Kidney (tissue), 14 donors: ENCODE measurements around the gene ETDC. TPM values are rescaled to one million over a fixed set of nuclear protein-coding genes. Genes with fewer than 3 reads are reported as not detected.

Source experiments
- DNase-seq, 5 donors: peaks; one replicate each; pipeline ENCODE4 v3.0.0-alpha.2; 2013 to 2020
- FAIRE-seq: peaks from 2 replicates; lab custom pipeline; 2012; peaks lifted over from hg19 to GRCh38; lab: Jason Lieb, UNC
- H3K27ac ChIP-seq, 2 donors: one replicate each; pipeline ENCODE4 v1.7.0; 2013; ENCODE audit warnings: low read depth in 2 of 2, low read length in 2 of 2, inconsistent platforms in 1 of 2
- H3K27me3 ChIP-seq: one replicate; pipeline ENCODE4 v1.7.1; 2013; ENCODE audit warnings: low read length, inconsistent platforms; ENCODE audit not compliant: control insufficient read depth, insufficient read depth
- H3K36me3 ChIP-seq, 3 donors: one replicate each; pipeline versions ENCODE4 v1.7.0 to v1.7.1; 2013; ENCODE audit warnings: low read length in 3 of 3, control low read depth in 1 of 3, inconsistent platforms in 1 of 3; ENCODE audit not compliant: insufficient read depth in 3 of 3, control insufficient read depth in 2 of 3
- H3K4me1 ChIP-seq, 3 donors: one replicate each; pipeline versions ENCODE4 v1.7.0 to v1.7.1; 2013; ENCODE audit warnings: low read length in 3 of 3, inconsistent platforms in 1 of 3, low read depth in 1 of 3; ENCODE audit not compliant: control insufficient read depth in 2 of 3, insufficient read depth in 2 of 3
- H3K4me3 ChIP-seq, 3 donors: one replicate each; pipeline versions ENCODE4 v1.7.0 to v1.8.1; 2013; ENCODE audit warnings: low read length in 3 of 3, control low read depth in 1 of 3, inconsistent platforms in 1 of 3
- H3K9ac ChIP-seq, 3 donors: one replicate each; pipeline versions ENCODE4 v1.7.0 to v1.7.1; 2013; ENCODE audit warnings: low read length in 3 of 3, control low read depth in 1 of 3, inconsistent platforms in 1 of 3
- H3K9me3 ChIP-seq, 3 donors: one replicate each; pipeline versions ENCODE4 v1.7.0 to v1.7.1; 2013; ENCODE audit warnings: low read length in 3 of 3, control low read depth in 1 of 3, inconsistent platforms in 1 of 3; ENCODE audit not compliant: control insufficient read depth in 2 of 3, insufficient read depth in 1 of 3
- CTCF ChIP-seq: IDR thresholded peaks from 3 replicates; pipeline ENCODE4 v1.5.1; 2012; ENCODE audit warnings: mild to moderate bottlenecking, moderate library complexity, borderline replicate concordance; ENCODE audit not compliant: insufficient read depth; ENCODE audit errors: extremely low read depth
- intact Hi-C: fragments of 100-400 bp; cut with DNase I; formaldehyde crosslinking; loops from one replicate; pipeline ENCODE4 v1.11.1; 2022
- polyA plus RNA-seq: library from polyadenylated mRNA; stranded (reverse); fragments of 350-450 nt; fragmentation: Illumina TruSeq; extraction: RNeasy Lipid Tissue Mini Kit (QIAGEN cat#74804); gene quantifications from one replicate; pipeline ENCODE4 v1.2.3, GENCODE V29; 2014; ENCODE audit warnings: low read depth, low replicate concordance; ENCODE audit not compliant: insufficient read depth
- total RNA-seq: library from RNA; stranded (reverse); fragmentation: NEBNext Ultra II Directional; extraction: Animal tissue kit (Norgen Biotek cat#: 25700); gene quantifications from one replicate; pipeline ENCODE4 v1.2.1, GENCODE V29; 2021
- donor health status: control.
- donor health status: control.
- donor health status: control.
- donor health status: control.
- donor health status: control.
- donor health status: DM: yes; HTN: yes; CAD: no.
- donor health status: Normal renal cell carcinoma (clear cell type).

The ETDC gene
- total and polyA plus RNA-seq, 2 donors from 2014 or later: not detected

- no peak for TF ChIP-seq CTCF
- no peak for FAIRE-seq
- Histone ChIP-seq H3K9me3 (no peaks in the 10 kb centered on the region), H3K27ac (no peak overlapping the region), H3K36me3 (no peaks in the 10 kb centered on the region), H3K9ac (no peak overlapping the region), H3K27me3 (no peaks in the 10 kb centered on the region), H3K4me3 (no peak overlapping the region), H3K4me1 (no peaks in the 10 kb centered on the region)
- intact Hi-C loops: no loop called here
- peak in 2 of 5 donors; percentile 59 to 70 for DNase-seq
Observed at GRCh38 chrX:135330706-135331105, 21.4 kb downstream of the ETDC start.

GRCh38 chrX:135331525-135331924 lies 22.2 kb downstream of the ETDC start:
- Histone ChIP-seq H3K4me3 (no peak overlapping the region), H3K4me1 (no peaks in the 10 kb centered on the region), H3K9ac (no peak overlapping the region), H3K27me3 (no peaks in the 10 kb centered on the region), H3K27ac (no peak overlapping the region), H3K36me3 (peaks cover 0 to 3% (median 0%) of the 10 kb centered on the region in 3 donors), H3K9me3 (no peaks in the 10 kb centered on the region)
- intact Hi-C loops: no loop called here
- TF ChIP-seq CTCF: no peak
- DNase-seq: no peak
- FAIRE-seq: no peak

- no peaks in the 10 kb centered on the region for H3K27me3 ChIP-seq
- intact Hi-C loops: no loop called here
- FAIRE-seq (no peak), DNase-seq (no peak)
- no peak overlapping the region for H3K27ac ChIP-seq
- H3K4me3 ChIP-seq: peak overlapping the region in 2 of 3 donors; percentile 87 to 90
- no peak for TF ChIP-seq CTCF
- peaks cover 0 to 2% (median 0%) of the 10 kb centered on the region in 3 donors for H3K36me3 ChIP-seq
- peaks cover 0 to 19% (median 0%) of the 10 kb centered on the region in 3 donors for H3K4me1 ChIP-seq
- H3K9me3 ChIP-seq: no peaks in the 10 kb centered on the region
- no peak overlapping the region for H3K9ac ChIP-seq
Observed at GRCh38 chrX:135340831-135341230, 31.6 kb downstream of the ETDC start.

DNA sequence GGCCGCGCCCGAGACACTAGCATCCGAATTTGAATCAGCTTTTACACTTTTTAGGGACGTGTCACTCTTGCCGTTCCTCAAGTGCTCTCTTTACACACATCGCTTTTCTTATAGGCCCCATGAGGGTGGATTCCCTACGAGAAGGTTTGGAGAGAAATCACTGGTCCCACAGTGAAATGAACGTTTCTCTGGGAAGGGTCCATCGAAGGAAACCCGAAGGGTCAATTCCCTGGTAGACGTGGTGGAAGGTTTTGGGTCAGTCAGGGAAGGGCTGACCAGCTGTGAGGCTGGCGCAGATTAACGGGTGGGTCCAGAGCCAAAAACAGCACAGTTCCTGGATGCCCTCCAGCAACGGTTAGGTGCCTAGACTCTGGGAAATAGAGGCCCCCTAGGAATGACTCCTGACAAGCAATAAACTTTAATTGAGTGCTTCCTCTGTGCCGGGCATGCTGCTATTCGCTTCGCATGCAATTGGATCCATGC lies 35.9 kb downstream of the ETDC start:
- Histone ChIP-seq H3K4me1 (peaks cover 0 to 9% (median 0%) of the 10 kb centered on the region in 3 donors), H3K4me3 (peak overlapping the region; percentile 46 to 90 (median 80)), H3K9ac (peak overlapping the region; percentile 26 to 77 (median 34)), H3K27me3 (no peaks in the 10 kb centered on the region), H3K9me3 (no peaks in the 10 kb centered on the region), H3K27ac (peak overlapping the region; percentile 94 to 98), H3K36me3 (peaks cover 0 to 4% (median 0%) of the 10 kb centered on the region in 3 donors)
- no peak for FAIRE-seq
- peak in 3 of 5 donors; percentile 39 to 64 (median 54) for DNase-seq
- TF ChIP-seq CTCF: no peak
- intact Hi-C loops: no loop called here
